ENCODE measurements around the gene TACC2.

The TACC2 gene

DNA sequence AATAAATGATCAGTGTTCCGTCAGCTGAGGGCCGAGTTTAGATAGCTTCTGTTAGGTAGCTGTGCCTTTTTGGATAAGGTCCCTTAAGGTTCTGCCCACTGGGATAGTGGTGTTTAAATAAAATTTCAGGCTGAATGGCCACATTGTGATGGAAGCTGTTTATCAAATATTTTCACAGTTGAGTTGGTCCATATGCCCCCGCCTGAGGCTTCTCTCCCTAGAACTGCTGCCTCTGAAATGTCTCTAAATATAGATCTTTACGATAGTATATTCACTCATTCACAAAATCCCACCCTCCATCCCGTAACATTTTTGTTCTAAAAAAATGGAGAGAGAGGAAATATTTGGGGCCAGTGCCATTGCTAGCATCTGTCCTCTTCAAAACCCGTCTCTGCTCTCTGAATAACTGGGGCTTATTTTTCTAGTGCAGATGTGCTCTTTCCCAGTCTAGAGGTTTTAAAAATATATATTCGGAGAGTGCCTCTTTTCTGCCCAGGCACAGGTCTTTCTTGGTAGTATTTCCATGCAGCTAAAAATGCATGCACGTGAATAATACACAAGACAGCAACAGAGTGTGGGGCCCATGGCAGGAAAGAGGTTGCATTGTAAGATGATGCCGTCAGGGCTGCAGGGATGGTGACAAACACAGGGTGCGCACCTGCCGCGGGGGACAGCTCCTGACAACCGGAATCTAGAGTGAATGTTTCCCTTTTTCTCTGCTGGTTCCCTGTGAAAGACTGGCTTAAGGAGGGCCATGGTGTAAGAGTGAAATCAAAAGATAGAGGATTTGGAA lies 176.7 kb downstream of the TACC2 start:
- DNase-seq (ENCODE audit: low read depth in 2 of 2): no peak

- no peak for DNase-seq (ENCODE audit: low read depth in 2 of 2)
These were observed 179.1 kb downstream of the TACC2 start for GRCh38 chr10:122168101-122168500.

DNA sequence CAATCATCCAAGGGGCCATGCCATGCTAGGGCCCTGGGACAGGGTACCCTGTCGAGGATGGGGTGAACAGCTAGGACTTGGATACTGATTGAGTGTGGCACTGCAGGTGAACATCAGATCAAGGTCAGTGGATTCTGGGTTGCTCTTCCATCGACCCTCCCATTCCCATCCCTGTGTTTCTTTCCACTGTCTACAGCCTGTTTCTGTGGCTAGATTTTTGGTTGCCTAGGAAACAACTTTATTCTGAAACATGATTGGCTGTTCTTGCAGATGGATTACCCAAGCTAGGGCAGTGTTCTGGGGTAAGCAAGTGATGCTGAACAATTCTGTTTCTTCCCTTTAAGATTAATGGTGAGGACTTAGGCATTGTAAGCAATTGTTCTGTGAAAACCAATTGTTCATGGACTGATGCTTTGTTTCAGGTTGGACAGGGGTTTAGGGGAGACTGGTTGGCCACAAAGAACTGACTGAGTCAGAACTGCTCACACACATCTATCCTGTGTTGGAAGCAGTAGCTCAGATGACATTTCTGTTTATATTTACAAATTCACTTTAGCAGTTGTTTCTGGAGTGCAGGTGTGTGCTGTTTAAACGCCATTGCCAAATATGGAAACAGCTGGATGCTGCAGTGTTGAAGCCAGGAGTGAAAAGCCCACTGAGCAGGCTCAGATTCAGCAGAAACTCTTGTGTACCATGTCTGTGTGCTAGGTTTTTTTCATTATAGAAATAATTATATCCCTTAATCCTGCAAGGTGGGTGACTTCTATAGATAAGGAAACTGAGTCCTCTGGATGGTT lies 179.8 kb downstream of the TACC2 start:
- no peak for DNase-seq (ENCODE audit: low read depth in 2 of 2)

GRCh38 chr10:122170802-122171201 lies 181.8 kb downstream of the TACC2 start:
- DNase-seq (ENCODE audit: low read depth in 2 of 2): no peak

DNA sequence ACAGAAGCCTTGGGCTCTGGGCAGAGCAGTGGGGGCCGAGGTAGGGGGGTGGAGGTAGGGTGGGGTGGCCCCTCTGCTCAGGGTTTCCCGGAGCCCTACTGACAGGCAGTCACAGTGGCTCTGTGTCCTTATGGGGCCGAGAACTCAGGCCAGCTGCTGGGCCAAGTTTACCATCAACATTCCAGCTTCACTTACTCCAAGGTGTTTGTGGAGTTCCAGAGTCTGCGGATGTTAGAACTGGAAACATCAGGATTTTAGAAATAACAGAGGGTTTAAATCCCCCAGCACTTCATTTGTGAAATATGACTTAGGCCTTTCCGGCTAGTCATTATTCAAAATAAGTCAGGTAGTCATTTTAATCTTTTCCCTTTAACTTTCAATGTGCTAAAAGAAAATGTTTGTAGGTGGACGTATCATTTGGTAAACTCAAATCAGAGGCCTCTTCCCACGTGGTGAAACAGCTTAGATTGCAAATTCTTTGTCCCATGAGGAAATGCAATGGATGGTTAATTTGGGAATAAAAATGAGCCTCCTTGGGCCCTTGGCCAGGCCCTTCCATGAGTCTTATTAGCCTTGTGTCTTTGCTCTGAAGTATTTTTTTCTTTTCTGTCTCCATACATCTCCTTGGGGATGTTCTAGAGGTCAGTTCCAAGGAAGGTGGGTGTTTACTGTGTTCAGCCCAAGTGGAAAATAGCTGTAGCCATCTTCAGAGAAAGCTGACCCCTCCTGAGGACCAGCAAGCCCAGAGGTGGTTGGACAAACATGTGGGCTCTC lies 182.5 kb downstream of the TACC2 start:
- no peak for DNase-seq (ENCODE audit: low read depth in 2 of 2)

- DNase-seq (ENCODE audit: low read depth in 2 of 2): no peak
These were observed 183.5 kb downstream of the TACC2 start for GRCh38 chr10:122172361-122173008.

DNA sequence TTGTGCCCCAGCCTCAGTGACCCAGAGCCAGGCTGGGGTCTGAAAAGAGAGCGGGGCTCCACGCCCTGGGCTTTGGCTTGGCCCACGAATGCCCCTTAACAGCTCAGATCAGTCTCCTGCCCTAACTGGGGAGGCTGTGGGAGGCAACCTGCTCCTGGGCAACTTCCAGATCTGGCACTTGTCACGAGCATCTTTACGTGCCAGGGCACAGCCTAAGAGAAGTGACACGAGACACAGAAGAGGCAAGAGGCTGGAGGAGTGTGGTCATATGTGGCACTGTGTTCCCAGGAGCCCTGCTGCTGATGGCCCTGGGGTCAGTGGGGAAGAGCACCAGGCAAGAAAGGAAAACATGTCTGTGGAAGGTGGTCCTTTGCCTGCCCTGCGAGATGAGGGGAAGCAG lies 184.4 kb downstream of the TACC2 start:
- no peak for DNase-seq (ENCODE audit: low read depth in 2 of 2)

GRCh38 chr10:122173766-122174435 lies 184.9 kb downstream of the TACC2 start:
- DNase-seq (ENCODE audit: low read depth in 2 of 2): no peak

GRCh38 chr10:122176232-122177213 lies 187.6 kb downstream of the TACC2 start:
- no peak for DNase-seq (ENCODE audit: low read depth in 2 of 2)

GRCh38 chr10:122178655-122179054 lies 189.7 kb downstream of the TACC2 start:
- no peak for DNase-seq (ENCODE audit: low read depth in 2 of 2)

GRCh38 chr10:122181041-122181732 lies 192.2 kb downstream of the TACC2 start:
- no peak for DNase-seq (ENCODE audit: low read depth in 2 of 2)

GRCh38 chr10:122181876-122182275 lies 192.9 kb downstream of the TACC2 start:
- DNase-seq (ENCODE audit: low read depth in 2 of 2): no peak

- no peak for DNase-seq (ENCODE audit: low read depth in 2 of 2)
These were observed 193.3 kb downstream of the TACC2 start for GRCh38 chr10:122182308-122182707.

DNA sequence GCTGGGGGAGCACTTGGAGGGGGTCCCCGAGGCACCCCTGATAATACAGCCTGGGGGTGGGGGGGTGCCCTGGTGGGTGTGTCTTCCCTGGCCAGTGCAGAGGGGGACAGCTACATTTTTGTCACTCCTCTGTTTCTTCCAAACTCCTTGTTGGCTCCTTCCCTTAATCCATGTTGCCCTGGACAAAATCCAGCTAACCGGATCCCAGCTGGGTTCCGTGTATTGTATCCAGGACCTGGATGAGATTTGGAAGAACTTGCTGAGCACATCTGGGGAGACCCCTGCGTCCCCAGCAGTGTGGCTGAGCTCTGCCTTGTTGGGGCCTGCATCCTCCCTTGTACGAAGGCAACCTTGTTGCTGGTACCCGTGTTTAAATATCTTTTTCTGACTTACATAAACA lies 195.3 kb downstream of the TACC2 start:
- DNase-seq (ENCODE audit: low read depth in 2 of 2): no peak

- no peak for DNase-seq (ENCODE audit: low read depth in 2 of 2)
These were observed 196.7 kb downstream of the TACC2 start for GRCh38 chr10:122185643-122186042.

DNA sequence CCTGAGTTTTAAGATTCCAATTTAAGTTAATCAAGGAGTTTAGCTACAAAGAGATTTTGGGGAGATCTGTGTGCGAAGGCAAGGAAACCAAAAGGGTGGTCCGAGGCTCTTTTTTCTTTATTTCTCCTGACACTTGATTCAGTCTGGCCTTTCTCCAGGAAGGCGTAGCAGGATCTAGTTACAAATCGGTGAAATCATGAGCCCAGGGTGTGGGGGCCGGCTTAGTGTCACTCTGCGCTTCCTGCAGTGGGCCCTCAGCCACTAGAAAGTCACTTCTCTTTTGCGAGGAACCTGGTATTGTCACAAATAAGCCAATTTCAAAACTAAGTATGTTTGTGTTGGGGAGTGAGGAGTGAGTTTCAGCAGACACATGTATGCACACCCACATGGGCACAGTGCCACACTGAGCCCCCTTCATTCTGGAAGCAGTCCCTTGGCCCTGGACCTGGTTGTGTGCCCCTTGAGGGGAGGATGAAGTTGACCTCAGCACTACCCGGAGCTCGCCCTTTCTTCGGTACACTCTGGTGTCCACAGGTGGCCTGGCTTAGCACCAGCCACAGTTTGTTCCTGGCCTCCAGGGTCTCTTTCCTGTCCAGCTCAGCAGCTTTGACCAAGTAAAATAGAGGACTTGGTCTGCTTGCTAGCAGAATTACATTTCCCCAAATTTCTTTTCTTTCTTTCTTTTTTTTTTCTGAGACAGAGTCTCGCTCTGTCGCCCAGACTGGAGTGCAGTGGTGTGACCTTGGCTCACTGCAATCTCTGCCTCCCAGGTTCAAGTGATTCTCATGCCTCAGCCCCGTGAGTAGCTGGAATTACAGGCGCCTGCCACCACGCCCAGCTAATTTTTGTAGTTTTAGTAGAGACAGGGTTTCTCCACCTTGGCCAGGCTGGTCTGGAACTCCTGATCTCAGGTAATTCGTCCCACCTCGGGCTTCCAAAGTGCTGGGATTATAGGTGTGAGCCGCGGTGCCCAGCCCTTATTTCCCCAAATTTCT lies 198.2 kb downstream of the TACC2 start:
- no peak for DNase-seq (ENCODE audit: low read depth in 2 of 2)

- DNase-seq (ENCODE audit: low read depth in 2 of 2): no peak
These were observed 199.7 kb downstream of the TACC2 start for GRCh38 chr10:122188706-122189105.

- no peak for DNase-seq (ENCODE audit: low read depth in 2 of 2)
These were observed 200.2 kb downstream of the TACC2 start for GRCh38 chr10:122189185-122189584.

Measured in activated CD8-positive, alpha-beta memory T cell treated with anti-CD3 and anti-CD28 coated beads for 4 hours (primary cell).